IPS DF 4.7 (cell line): Measurements from ENCODE around the gene PTPRH.

Source experiments
- DNase-seq: peaks from one replicate; pipeline ENCODE4 v3.0.0-alpha.2; 2013; ENCODE audit warnings: low spot score; ENCODE audit errors: extremely low read depth

PTPRH gene

DNA sequence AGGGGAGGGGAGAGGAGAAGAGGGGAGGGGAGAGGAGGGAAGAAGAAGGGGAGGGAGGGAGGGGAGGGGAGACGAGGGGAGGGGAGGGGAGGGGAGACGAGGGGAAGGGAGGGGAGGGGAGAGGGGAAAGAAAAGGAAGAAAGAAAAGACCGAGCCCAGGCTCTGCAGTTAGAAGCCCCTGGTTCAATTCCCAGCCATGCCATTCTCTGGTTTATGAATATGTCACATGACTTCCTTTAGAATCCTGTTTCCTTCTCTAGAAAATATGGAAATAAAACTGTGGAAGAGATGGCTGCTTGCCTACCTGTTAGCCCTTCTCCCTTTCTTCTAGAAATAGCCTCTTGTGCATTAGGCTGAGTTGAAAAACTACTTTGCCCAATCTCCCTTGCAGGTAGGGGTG lies 74.6 kb downstream of the PTPRH start:
- no peak for DNase-seq

DNA sequence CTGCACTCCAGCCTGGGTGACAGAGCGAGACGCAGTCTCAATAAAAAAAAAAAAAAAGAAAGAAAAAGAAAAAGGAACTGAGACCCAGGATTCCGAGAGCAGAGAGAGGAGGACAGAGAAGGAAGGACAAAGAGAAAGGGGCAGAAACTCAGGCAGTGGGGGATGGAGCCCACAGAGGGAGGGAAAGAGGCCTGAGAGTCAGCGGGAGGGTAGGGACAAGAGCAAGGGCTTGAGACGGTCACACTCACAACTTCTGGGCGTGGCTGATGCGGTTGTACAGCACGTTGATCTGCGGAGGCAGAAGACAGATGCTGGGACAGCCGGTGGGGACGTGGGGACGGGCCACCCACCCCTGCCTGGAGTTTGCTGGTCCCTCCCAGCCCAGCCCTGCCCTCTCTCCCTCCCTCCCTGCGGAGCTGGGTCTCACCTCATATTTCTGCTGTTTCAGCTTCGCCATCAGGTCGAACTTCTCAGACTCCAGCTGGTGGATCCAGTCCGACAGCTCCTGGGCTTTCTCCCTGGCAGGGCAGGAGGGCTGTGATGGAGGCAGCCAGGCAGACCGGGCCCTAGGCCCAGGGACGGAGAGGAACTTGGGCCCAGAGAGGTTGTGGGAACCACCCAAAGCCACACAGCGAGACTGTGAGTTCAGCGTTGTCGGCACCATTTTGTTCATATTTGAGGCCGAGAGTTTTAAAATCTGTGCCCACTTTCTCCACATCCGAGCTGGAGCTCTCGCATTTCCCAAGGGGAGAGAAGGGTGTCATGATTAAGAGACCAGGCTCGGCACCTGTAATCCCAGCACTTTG lies 75.5 kb downstream of the PTPRH start:
- DNase-seq: no peak

DNA sequence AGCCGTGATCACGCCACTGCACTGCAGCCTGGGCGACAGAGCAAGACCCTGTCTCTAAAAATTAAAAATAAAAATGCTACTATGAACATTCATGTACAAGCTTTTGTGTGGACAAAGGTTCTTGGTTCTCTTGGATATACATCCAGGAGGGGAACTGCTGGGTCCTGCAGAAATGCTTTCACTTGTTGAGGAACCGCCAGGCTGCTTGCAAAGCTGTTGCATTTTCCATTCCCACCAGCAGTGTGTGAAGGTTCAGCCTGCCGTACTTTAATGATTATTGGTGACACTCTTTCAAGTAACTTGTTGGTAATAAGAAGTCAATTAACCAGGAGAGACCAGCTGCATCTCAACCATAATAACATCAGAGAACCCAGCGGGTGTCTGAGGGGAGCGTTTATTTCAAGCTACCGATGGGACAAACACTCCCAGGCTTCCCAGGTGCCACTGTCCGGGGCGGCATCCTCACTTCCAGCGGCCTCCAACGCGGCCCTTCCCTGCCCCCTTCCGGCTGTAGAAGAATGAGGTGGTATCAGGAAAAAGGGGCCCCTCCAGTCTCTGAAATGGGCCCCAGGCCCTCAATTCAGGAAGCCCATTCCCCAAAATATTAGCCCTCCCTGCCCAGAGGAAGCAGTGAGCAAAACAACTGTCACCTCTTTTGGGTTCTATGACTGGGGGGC lies 76.7 kb downstream of the PTPRH start:
- DNase-seq: no peak

DNA sequence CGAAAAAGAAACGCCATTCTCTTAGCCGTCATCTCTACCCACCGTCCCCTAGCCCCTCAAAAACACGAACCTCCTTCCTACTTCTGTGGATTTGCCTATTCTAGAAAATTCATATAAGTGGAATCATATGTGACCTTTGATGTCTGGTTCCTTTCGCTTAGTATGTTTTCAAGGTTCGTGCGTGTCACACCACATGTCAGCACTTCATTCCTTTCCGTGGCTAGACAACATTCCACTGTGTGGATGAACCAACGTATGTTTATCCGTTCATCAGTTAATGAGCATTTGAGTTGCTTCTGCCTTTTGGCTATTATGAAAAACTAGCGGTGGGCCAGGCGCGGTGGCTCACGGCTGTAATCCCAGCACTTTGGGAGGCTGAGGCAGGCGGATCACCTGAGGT lies 77.9 kb downstream of the PTPRH start:
- DNase-seq: no peak
